WTC11 (cell line): Measurements from ENCODE around the gene RFESD. TPM values are rescaled to one million over a fixed set of nuclear protein-coding genes. Genes with fewer than 3 reads are reported as not detected.

Experiments used
- ATAC-seq: fragments of 200-7000 bp; cut with Tn5 transposase; 2 replicates; pipeline ENCODE4 v1.10.0; 2021; ENCODE audit warnings: mild to moderate bottlenecking, moderate library complexity
- CTCF ChIA-PET: fragments of 300-600 bp; sonication (Branson Sonifier 250); formaldehyde crosslinking; loops from one replicate; lab custom pipeline; 2021; ENCODE audit warnings: antibody characterized with exemption; lab: Charles Lee
- POLR2A ChIA-PET: fragments of 350-600 bp; sonication (Branson Sonifier 250); formaldehyde crosslinking; loops from one replicate; lab custom pipeline; 2021; ENCODE audit warnings: antibody characterized with exemption; lab: Charles Lee
- DNase-seq: peaks from one replicate; pipeline ENCODE4 v3.0.0; 2021; ENCODE audit warnings: low spot score
- H3K27ac Mint-ChIP-seq: 2 replicates; pipeline ENCODE4 v1.8.0; 2021; ENCODE audit warnings: mixed read lengths
- H3K27me3 Mint-ChIP-seq: 2 replicates; pipeline ENCODE4 v1.8.0; 2021; ENCODE audit warnings: low read depth, mild to moderate bottlenecking, moderate library complexity, mixed read lengths
- H3K36me3 Mint-ChIP-seq: 2 replicates; pipeline ENCODE4 v1.8.0; 2021; ENCODE audit warnings: mixed read lengths
- H3K4me1 Mint-ChIP-seq: 2 replicates; pipeline ENCODE4 v1.8.0; 2022; ENCODE audit warnings: mixed read lengths
- H3K4me3 Mint-ChIP-seq: 2 replicates; pipeline ENCODE4 v1.8.0; 2021; ENCODE audit warnings: mild to moderate bottlenecking, moderate library complexity, mixed read lengths
- H3K9me3 Mint-ChIP-seq: 2 replicates; pipeline ENCODE4 v1.8.0; 2021; ENCODE audit warnings: mixed read lengths
- AR ChIP-seq: fragments of 250-450 bp; sonication (Bioruptor Pico); IDR thresholded peaks from 2 replicates; pipeline ENCODE4 v1.9.0; 2021; ENCODE audit warnings: mild to moderate bottlenecking
- ARID4B ChIP-seq: sonication (generic); formaldehyde crosslinking; IDR thresholded peaks from 2 replicates; pipeline ENCODE4 v1.8.0; 2023; ENCODE audit warnings: missing genetic modification reagents, mild to moderate bottlenecking, borderline replicate concordance
- E2F5 ChIP-seq: sonication (generic); formaldehyde crosslinking; IDR thresholded peaks from 2 replicates; pipeline ENCODE4 v1.8.1; 2022; ENCODE audit warnings: mild to moderate bottlenecking, moderate library complexity, missing genetic modification reagents
- FOXK1 ChIP-seq: sonication (generic); formaldehyde crosslinking; IDR thresholded peaks from 2 replicates; pipeline ENCODE4 v1.8.0; 2022; ENCODE audit warnings: mild to moderate bottlenecking, moderate library complexity, missing genetic modification reagents
- FOXP4 ChIP-seq: sonication (generic); formaldehyde crosslinking; IDR thresholded peaks from 2 replicates; pipeline ENCODE4 v1.8.0; 2022; ENCODE audit warnings: mild to moderate bottlenecking, missing genetic modification reagents
- GRHL2 ChIP-seq: fragments of 250-450 bp; sonication (Bioruptor Pico); IDR thresholded peaks from 2 replicates; pipeline ENCODE4 v1.8.0; 2022; ENCODE audit warnings: mild to moderate bottlenecking, moderate library complexity; ENCODE audit not compliant: insufficient replicate concordance, severe bottlenecking
- IRF1 ChIP-seq: sonication (generic); formaldehyde crosslinking; IDR thresholded peaks from 2 replicates; pipeline ENCODE4 v1.8.0; 2023; ENCODE audit warnings: missing genetic modification reagents
- IRF2 ChIP-seq: sonication (generic); formaldehyde crosslinking; IDR thresholded peaks from 2 replicates; pipeline ENCODE4 v1.8.0; 2022; ENCODE audit warnings: low read depth, missing genetic modification reagents, borderline replicate concordance
- MLX ChIP-seq: sonication (generic); formaldehyde crosslinking; IDR thresholded peaks from 2 replicates; pipeline ENCODE4 v1.8.1; 2023; ENCODE audit warnings: mild to moderate bottlenecking, missing genetic modification reagents, moderate library complexity
- MYBL2 ChIP-seq: sonication (generic); formaldehyde crosslinking; IDR thresholded peaks from 2 replicates; pipeline ENCODE4 v1.8.1; 2023; ENCODE audit warnings: mild to moderate bottlenecking, moderate library complexity, missing genetic modification reagents
- PRRX2 ChIP-seq: fragments of 250-450 bp; sonication (Bioruptor Pico); IDR thresholded peaks from 2 replicates; pipeline ENCODE4 v1.8.0; 2021; ENCODE audit warnings: mild to moderate bottlenecking
- SMAD3 ChIP-seq: sonication (generic); formaldehyde crosslinking; IDR thresholded peaks from 2 replicates; pipeline ENCODE4 v1.8.0; 2022; ENCODE audit warnings: missing genetic modification reagents, mild to moderate bottlenecking, borderline replicate concordance
- SP1 ChIP-seq: sonication (generic); formaldehyde crosslinking; conservative IDR thresholded peaks from 2 replicates; pipeline ENCODE4 v1.8.1; 2022; ENCODE audit warnings: missing genetic modification reagents
- USF1 ChIP-seq: sonication (generic); formaldehyde crosslinking; IDR thresholded peaks from 2 replicates; pipeline ENCODE4 v1.8.0; 2022; ENCODE audit warnings: mild to moderate bottlenecking, missing genetic modification reagents
- ZNF121 ChIP-seq: sonication (generic); formaldehyde crosslinking; IDR thresholded peaks from 2 replicates; pipeline ENCODE4 v1.8.0; 2023; ENCODE audit warnings: missing genetic modification reagents
- ZNF232 ChIP-seq: sonication (generic); formaldehyde crosslinking; IDR thresholded peaks from 2 replicates; pipeline ENCODE4 v1.8.0; 2022; ENCODE audit warnings: mild to moderate bottlenecking, missing genetic modification reagents
- ZNF281 ChIP-seq: sonication (generic); formaldehyde crosslinking; IDR thresholded peaks from 2 replicates; pipeline ENCODE4 v1.8.0; 2023; ENCODE audit warnings: mild to moderate bottlenecking, missing genetic modification reagents
- ZNF317 ChIP-seq: sonication (generic); formaldehyde crosslinking; IDR thresholded peaks from 2 replicates; pipeline ENCODE4 v1.8.1; 2023; ENCODE audit warnings: low read depth, mild to moderate bottlenecking, moderate library complexity, missing genetic modification reagents, borderline replicate concordance
- ZNF396 ChIP-seq: fragments of 250-450 bp; sonication (Bioruptor Pico); IDR thresholded peaks from 2 replicates; pipeline ENCODE4 v1.8.0; 2021; ENCODE audit warnings: mild to moderate bottlenecking, moderate library complexity, borderline replicate concordance
- ZNF416 ChIP-seq: fragments of 250-450 bp; sonication (Bioruptor Pico); IDR thresholded peaks from 2 replicates; pipeline ENCODE4 v1.9.0; 2021; ENCODE audit warnings: mild to moderate bottlenecking, inconsistent platforms
- ZNF423 ChIP-seq: fragments of 250-450 bp; sonication (Bioruptor Pico); IDR thresholded peaks from 2 replicates; pipeline ENCODE4 v2.1.2; 2022; ENCODE audit warnings: mild to moderate bottlenecking, moderate library complexity
- total RNA-seq: library from RNA; stranded (reverse); gene quantifications from 3 replicates; pipeline ENCODE4 v1.2.3, GENCODE V29; 2021

The RFESD gene
- total RNA-seq, 1 experiment from 2014 or later = 5.7 TPM

- no peak overlapping the region for H3K27ac Mint-ChIP-seq
- peaks cover 22% of the 10 kb centered on the region for H3K27me3 Mint-ChIP-seq
- TF ChIP-seq IRF1 (CRISPR knock-in tag) = no peak
- TF ChIP-seq MYBL2 (CRISPR knock-in tag) = no peak
- no peak for TF ChIP-seq ZNF281 (CRISPR knock-in tag)
- TF ChIP-seq ZNF232 (CRISPR knock-in tag) = no peak
- TF ChIP-seq E2F5 (CRISPR knock-in tag) = no peak
- no peak for TF ChIP-seq ZNF121 (CRISPR knock-in tag)
- no peak for TF ChIP-seq SP1
- peaks cover 20% of the 10 kb centered on the region for H3K9me3 Mint-ChIP-seq
- POLR2A ChIA-PET = no interaction called here
- CTCF ChIA-PET = no interaction called here
- no peak overlapping the region for H3K4me3 Mint-ChIP-seq
- H3K4me1 Mint-ChIP-seq = no peaks in the 10 kb centered on the region
- H3K36me3 Mint-ChIP-seq = peaks cover 17% of the 10 kb centered on the region
- DNase-seq = no peak
- no peak for ATAC-seq
These were observed 33.1 kb upstream of the RFESD start for GRCh38 chr5:95613514-95613913.

GRCh38 chr5:95615164-95615467 lies 31.5 kb upstream of the RFESD start:
- Mint-ChIP-seq H3K9me3 (peaks cover 20% of the 10 kb centered on the region), H3K4me1 (peaks cover 13% of the 10 kb centered on the region), H3K4me3 (no peak overlapping the region), H3K36me3 (peaks cover 17% of the 10 kb centered on the region), H3K27ac (no peak overlapping the region), H3K27me3 (peaks cover 38% of the 10 kb centered on the region)
- ATAC-seq = no peak
- CTCF ChIA-PET = no interaction called here
- no peak for DNase-seq
- POLR2A ChIA-PET = no interaction called here
- TF ChIP-seq GRHL2 (CRISPR knock-in tag) (no peak), SMAD3 (no peak), ARID4B (CRISPR knock-in tag) (no peak), IRF2 (CRISPR knock-in tag) (no peak), PRRX2 (CRISPR knock-in tag) (no peak), ZNF416 (CRISPR knock-in tag) (no peak), ZNF423 (CRISPR knock-in tag) (no peak), MLX (CRISPR knock-in tag) (no peak), FOXP4 (CRISPR knock-in tag) (no peak), USF1 (CRISPR knock-in tag) (no peak), ZNF396 (CRISPR knock-in tag) (no peak), MYBL2 (CRISPR knock-in tag) (no peak), FOXK1 (CRISPR knock-in tag) (no peak), ZNF317 (CRISPR knock-in tag) (no peak), AR (CRISPR knock-in tag) (no peak)
